ENCODE data around the gene GLI3. TPM values are rescaled to one million over a fixed set of nuclear protein-coding genes. Genes with fewer than 3 reads are reported as not detected.

GLI3 gene
- total and polyA plus RNA-seq, 2 donors from 2014 or later: 0.92 to 11.1 TPM

GRCh38 chr7:42144604-42145003 is 92.4 kb downstream of the GLI3 start:
- no peaks in the 10 kb centered on the region for H3K27me3 ChIP-seq (ENCODE audit: control insufficient read depth, insufficient read depth, low read length)
- no peaks in the 10 kb centered on the region for H3K4me1 ChIP-seq (ENCODE audit: control insufficient read depth in 2 of 3, insufficient read depth in 2 of 3, low read depth in 1 of 3, low read length in 3 of 3)
- no peak for FAIRE-seq
- peak in 1 of 5 donors; percentile 29 for DNase-seq
- H3K36me3 ChIP-seq (ENCODE audit: control insufficient read depth in 2 of 3, insufficient read depth in 3 of 3, low read length in 3 of 3): no peaks in the 10 kb centered on the region
- intact Hi-C loops (cut with DNase I): no loop called here
- H3K9me3 ChIP-seq (ENCODE audit: control insufficient read depth in 2 of 3, insufficient read depth in 1 of 3, low read length in 3 of 3): no peaks in the 10 kb centered on the region
- no peak overlapping the region for H3K27ac ChIP-seq (ENCODE audit: low read depth in 2 of 2, low read length in 2 of 2)
- H3K4me3 ChIP-seq (ENCODE audit: low read length in 3 of 3): no peak overlapping the region
- H3K9ac ChIP-seq (ENCODE audit: low read length in 3 of 3): no peak overlapping the region
- TF ChIP-seq, protein P1, sequence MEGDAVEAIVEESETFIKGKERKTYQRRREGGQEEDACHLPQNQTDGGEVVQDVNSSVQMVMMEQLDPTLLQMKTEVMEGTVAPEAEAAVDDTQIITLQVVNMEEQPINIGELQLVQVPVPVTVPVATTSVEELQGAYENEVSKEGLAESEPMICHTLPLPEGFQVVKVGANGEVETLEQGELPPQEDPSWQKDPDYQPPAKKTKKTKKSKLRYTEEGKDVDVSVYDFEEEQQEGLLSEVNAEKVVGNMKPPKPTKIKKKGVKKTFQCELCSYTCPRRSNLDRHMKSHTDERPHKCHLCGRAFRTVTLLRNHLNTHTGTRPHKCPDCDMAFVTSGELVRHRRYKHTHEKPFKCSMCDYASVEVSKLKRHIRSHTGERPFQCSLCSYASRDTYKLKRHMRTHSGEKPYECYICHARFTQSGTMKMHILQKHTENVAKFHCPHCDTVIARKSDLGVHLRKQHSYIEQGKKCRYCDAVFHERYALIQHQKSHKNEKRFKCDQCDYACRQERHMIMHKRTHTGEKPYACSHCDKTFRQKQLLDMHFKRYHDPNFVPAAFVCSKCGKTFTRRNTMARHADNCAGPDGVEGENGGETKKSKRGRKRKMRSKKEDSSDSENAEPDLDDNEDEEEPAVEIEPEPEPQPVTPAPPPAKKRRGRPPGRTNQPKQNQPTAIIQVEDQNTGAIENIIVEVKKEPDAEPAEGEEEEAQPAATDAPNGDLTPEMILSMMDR (IDR thresholded peaks at IDR 0.05; ENCODE audit: borderline replicate concordance, extremely low read depth, insufficient read depth): no peak

- no peaks in the 10 kb centered on the region for H3K4me1 ChIP-seq (ENCODE audit: control insufficient read depth in 2 of 3, insufficient read depth in 2 of 3, low read depth in 1 of 3, low read length in 3 of 3)
- DNase-seq: peak in 1 of 5 donors; percentile 35
- H3K9ac ChIP-seq (ENCODE audit: low read length in 3 of 3): no peak overlapping the region
- H3K9me3 ChIP-seq (ENCODE audit: control insufficient read depth in 2 of 3, insufficient read depth in 1 of 3, low read length in 3 of 3): no peaks in the 10 kb centered on the region
- no peak overlapping the region for H3K27ac ChIP-seq (ENCODE audit: low read depth in 2 of 2, low read length in 2 of 2)
- H3K36me3 ChIP-seq (ENCODE audit: control insufficient read depth in 2 of 3, insufficient read depth in 3 of 3, low read length in 3 of 3): no peaks in the 10 kb centered on the region
- no peaks in the 10 kb centered on the region for H3K27me3 ChIP-seq (ENCODE audit: control insufficient read depth, insufficient read depth, low read length)
- intact Hi-C loops (cut with DNase I): no loop called here
- FAIRE-seq: no peak
- TF ChIP-seq, protein P1 (IDR thresholded peaks at IDR 0.05; ENCODE audit: borderline replicate concordance, extremely low read depth, insufficient read depth): no peak
- H3K4me3 ChIP-seq (ENCODE audit: low read length in 3 of 3): no peak overlapping the region
Observed at GRCh38 chr7:42143711-42144600, 93.1 kb downstream of the GLI3 start.

DNA sequence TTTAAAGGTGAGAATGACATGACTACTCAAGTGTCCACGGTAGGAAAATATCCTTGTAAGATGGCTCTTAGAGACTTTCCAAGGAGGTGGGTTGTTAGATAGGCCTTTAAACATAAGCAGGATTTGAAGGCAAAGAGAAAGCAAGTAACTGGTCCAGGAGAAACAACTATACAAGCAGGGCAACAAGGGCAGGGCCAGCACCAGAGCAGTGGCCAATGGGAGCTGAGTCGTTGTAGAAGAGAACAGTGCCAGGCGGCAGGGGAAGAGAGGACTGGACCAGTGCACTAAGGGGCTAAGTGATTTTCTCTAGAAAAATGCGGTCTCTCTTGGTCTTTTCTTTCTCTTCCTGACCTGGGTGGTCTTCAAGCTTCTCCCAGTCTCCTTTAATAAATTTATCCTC is 94.9 kb downstream of the GLI3 start:
- Histone ChIP-seq H3K9me3 (ENCODE audit: control insufficient read depth in 2 of 3, insufficient read depth in 1 of 3, low read length in 3 of 3) (no peaks in the 10 kb centered on the region), H3K9ac (ENCODE audit: low read length in 3 of 3) (no peak overlapping the region), H3K36me3 (ENCODE audit: control insufficient read depth in 2 of 3, insufficient read depth in 3 of 3, low read length in 3 of 3) (no peaks in the 10 kb centered on the region), H3K27me3 (ENCODE audit: control insufficient read depth, insufficient read depth, low read length) (no peaks in the 10 kb centered on the region), H3K4me3 (ENCODE audit: low read length in 3 of 3) (no peak overlapping the region), H3K27ac (ENCODE audit: low read depth in 2 of 2, low read length in 2 of 2) (no peak overlapping the region), H3K4me1 (ENCODE audit: control insufficient read depth in 2 of 3, insufficient read depth in 2 of 3, low read depth in 1 of 3, low read length in 3 of 3) (no peaks in the 10 kb centered on the region)
- DNase-seq: no peak
- TF ChIP-seq, protein P1 (IDR thresholded peaks at IDR 0.05; ENCODE audit: borderline replicate concordance, extremely low read depth, insufficient read depth): no peak
- no peak for FAIRE-seq
- intact Hi-C loops (cut with DNase I): no loop called here

Data from kidney (tissue), 14 donors.